ENCODE data around the gene DIP2C.
"Not testable (repeated sequence)": the region's sequence is repeated elsewhere in the genome, so short reads cannot be mapped to it uniquely, and the experiment has no call there.

The DIP2C gene

DNA sequence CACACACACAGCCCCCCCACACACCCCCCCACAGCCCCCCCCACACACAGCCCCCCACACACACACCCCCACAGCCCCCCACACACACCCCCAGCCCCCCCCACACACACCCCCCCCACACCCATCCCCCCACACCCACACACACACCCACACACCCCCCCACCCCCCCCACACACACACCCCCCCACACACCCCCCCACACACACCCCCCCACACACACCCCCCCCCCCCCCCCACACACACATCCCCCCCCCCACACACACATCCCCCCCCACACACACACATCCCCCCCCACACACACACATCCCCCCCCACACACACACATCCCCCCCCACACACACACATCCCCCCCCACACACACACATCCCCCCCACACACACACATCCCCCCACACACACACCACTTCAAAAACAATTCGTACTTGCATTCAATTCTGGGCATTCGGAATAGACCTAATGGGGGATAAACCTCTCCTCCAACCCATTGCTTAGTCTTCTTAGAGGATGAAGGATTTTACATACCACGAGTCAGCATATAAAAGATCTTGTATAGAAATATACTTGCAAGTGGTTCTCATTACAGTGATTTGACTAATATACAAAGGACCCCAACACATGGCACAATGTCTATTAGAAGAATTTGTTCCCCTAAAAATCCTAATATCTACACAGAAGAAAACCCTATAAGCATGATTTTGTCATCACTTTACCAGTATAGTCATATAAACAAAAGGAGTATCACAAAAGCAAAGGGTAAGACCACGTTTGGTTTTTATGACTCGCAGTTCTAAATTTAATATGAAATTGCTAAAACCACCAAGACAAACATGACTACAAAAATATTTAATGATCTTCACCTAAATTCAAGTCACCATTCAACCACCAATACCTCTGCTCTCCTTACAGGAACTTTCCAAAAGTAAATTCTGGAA, 80.9 kb downstream of the DIP2C start:
- DNase-seq, result no peak

DNA sequence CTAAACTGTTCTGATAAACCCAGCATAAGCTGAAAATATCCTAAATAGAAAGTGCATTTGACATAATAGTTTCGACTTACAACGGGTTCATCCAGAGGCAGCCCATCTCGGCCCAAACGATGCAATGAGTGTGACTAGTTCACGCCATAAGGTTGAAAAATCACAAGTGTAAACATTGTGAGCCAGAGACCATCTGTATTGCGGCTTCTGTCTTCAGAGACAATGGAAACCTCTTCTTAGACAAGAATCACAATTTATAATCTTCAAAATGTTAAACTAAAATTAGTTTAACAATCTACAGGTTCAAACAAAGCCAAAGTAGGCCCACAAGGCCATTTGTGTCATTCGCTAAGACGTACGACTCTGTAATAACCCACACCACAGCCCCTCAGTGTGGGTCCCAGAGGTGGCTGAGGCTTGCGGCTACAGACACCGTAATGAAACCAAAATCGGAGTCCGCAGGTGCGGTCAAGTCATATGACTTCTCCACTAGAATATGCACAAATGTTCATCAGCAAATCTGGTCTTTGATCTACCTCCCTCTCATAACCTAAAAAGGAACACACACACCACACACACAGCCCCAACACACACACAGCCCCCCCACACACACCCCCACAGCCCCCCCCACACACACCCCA, 81.8 kb downstream of the DIP2C start:
- peak; percentile 65 for DNase-seq

DNA sequence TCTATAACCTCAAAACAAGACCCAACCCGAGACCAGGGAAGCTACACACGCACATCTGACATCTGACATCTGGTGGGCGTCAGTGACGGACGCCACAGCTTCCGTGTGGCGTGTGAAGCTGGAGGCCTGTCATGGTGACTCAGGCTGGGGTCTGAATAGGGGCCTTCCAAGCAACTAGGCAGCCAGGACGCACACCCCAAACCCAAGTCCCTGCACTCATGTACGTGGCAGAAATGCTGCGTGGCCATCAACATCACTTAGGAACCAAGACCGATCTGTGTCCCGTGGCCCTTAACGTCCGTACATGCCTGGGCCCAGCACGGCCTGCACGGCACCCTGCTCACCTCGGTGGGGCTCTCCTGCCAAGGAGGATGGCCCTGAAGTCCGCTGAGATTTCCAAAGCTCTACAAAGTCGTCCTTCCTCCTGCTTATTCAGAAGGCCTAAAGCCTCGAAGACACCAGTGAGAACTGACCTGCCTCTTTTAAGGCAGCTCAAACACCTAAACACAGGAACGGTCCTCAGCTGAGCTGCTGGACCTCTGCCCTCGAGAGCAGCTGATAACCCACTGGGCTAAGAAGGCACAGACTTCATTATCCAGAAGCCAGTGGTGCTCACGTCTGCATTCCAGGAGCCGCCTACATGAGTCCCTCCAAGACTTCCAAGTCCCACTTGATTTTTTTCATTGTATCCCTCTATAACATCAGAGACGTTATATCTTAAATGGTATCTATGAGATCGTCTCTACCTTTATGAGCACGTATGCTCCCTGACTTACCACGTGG, 82.5 kb downstream of the DIP2C start:
- DNase-seq, result no peak

DNA sequence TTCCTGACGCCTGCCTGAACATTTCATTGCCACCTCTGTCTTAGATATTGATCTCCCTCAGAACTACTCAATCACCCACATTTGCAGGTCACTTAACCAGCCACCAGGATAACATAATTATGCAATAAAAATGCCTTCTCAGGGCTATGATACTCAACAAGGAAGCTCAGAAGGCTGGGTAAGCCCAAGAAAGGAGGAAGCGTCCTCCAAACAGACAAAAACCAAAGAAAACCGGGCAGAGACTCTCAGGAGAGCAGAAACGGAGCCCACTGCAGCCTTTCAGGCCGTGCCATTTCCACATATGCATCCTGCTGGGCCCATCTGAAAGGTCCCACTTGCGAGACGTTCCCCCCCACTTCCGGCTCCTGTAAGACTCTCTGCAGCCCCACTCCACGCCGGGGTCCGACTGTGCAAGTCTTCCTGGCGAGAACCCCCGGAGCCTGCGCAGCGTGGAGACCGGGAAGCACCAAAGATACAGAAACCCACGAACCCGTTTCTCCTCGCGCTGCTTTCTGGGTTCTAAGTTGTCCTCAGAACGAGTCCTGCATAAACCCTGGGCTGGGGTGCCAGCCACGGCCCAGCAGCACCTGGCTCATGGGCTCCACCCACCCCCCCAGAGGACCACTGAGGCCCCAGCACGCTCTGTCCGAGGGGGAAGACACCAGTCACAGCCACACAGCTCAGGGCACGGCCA, 83.7 kb downstream of the DIP2C start:
- DNase-seq, result no peak

DNA sequence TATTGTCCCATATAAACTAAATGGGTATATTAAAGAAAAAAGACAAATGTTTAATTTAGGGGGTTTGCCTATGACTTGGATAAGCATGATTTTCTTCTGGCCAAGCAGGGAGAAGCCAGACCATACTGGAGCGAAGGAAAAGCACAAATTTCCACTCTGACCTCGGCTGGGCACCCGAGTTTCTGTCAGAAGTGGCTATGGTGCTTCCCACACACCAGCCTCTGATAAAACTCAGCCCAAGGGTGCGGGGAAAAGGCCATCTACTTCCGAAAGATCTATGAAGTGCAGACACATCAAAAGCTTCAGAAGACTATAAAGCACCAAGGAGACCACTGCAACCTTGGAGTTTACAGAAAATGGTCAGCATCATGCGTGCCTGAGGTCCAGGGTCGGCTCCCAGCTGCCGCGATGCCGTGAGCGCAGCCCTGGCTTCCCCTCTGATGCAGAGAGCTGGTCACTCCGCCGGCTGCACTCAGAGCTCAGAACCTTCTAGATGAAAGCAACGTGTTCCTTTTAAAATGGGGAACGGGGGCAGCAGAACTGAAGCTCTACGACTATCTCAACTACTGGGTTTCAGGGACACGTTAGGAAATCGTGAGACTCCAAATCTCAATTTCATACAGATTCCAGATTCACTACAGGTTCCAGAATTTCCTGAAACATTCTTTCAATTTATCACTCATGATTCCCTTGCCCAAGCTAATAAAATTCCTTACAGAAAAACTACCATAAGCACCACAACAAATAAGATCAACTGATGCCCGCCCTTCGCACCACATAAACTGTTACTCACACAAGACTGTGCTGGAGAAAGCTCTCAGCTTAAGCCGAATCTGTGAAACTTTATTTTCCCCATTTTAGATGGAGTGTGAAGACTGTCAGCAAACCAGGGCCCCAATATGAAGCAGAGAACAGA, 84.5 kb downstream of the DIP2C start:
- no peak for DNase-seq

DNA sequence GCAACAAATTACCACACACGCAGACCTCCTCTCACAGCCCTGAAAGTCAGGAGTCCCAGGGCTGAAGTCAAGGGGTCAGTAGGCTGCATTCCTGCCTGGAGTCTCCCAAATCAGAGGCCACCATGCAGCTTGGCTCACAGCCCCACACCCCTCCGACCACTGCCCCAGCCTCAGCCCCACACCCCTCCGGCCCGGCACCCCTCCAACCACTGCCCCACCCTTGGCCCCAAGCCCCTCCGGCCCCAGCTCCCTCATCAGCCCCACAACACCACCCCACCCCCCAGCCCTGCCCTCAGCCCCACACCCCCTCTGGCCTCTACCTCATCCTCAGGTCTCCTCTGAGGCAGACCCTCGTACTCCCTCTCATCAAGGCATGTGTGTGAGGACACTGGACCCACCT, 85.7 kb downstream of the DIP2C start:
- DNase-seq, result no peak

DNA sequence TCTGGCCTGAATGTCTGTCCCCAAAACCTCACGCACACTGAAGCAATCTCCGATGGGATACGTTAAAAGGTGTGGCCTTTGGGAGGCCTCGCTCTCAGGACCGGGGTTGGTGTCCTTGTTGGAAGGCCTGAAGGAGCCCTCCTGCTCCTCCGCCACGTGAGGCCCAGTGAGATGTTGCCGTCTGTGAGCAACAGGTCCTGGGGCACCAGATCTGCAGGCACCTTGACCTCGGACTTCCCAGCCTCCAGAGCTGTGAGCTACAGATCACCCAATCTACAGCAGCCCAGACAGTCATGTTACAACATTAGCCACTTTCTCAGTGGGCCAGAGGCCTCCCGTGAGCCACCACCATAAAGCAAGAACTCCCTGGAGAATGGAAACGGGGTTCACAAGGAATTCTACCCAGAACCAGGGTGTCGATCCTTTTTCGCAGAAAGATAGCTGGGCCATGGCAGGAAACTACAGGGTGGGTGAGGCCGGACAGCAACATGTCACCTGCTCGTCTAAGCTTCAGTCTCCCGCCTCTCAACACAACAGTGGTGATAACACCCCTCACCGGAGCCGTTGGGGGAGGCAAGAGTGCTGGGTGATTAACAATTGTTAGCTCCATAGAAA, 87.0 kb downstream of the DIP2C start:
- DNase-seq, result no peak

DNA sequence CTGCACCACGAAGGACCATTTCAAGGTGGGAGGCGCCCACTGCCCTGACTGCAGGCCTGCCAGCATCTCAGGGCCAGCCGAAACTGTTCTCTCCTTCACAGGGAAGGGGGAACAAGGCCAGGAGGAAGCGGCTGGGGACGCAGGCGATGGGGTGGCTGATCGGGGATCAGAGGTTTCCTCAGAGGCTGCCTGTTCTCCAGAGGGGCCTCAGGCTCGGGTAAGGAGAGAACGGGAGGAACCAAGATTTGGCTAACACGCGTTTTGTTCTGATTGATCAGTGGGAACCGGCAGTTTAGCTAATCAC, 87.9 kb downstream of the DIP2C start:
- DNase-seq, result no peak

DNA sequence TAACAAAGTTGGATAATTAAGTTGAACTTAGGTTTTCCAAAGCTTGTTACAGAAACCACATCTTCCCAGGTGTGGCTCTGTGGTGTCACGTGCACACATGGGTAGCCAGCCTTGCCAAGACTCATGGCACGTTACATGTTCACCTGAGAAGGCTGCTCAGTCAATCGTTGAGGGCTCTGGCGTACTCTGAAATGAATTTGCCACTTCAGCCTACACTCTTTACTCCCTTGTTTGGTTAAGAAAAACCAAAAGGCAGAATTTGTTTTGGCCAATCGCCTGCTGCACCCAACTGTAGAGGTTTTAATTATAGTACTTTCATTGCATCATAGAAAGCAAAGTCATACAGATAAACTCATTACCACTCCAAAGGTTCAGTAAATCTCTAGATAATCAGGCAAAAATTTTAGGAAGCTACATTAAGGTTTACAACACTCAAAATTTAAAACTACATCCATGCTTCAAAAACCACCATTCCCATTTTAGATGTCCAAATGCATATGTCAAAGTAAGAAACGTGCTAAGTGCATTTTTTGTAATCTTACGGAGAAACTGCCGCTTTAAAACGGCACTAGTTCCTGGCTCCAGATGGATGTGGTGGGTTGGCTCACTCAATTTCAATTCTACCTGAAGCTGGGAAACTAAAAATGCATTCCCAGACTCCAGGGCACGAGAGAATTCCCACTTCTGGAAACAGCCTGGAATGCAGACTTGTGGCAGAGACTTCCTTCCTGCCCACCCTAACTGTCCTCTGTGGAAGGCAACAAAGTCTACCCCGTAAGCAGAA, 88.4 kb downstream of the DIP2C start:
- no peak for DNase-seq

DNA sequence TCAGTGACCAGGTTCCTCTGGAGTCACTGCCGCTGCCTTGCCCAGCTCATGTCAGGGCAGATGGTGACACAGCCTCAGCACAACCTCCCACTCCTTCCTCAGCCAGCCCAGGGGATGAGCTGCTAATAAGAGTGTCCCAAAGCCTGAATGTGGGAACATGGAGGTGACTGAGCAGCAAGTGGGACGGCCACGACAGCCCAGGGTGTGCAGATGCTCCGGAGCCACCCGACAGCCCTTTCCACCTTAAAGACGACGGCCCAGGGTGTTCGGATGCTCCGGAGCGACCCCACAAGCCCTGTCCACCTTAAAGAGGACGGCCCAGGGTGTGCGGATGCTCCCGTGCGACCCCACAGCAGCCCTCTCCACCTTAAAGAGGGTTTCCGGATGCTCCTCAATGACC, 89.2 kb downstream of the DIP2C start:
- DNase-seq, result no peak

DNA sequence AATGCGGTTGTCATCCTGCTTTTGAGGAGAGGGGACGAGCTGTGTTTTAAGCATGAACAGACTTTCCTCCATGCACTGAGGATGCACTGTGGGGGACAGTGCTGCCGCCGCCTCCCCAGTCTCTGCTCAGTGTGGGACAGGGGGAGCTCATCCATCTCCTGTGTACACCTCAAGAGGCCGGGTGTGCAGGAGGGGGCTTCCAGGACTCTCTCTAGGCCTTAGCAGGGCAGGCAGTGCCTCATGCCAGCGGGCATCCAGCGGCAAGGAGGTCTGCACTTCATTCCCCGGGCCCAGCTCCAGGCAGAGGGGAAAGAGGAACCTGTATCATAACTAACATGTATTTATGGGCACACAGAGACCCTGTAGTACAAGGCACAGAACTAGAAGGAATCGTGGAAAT, 89.7 kb downstream of the DIP2C start:
- no peak for DNase-seq

DNA sequence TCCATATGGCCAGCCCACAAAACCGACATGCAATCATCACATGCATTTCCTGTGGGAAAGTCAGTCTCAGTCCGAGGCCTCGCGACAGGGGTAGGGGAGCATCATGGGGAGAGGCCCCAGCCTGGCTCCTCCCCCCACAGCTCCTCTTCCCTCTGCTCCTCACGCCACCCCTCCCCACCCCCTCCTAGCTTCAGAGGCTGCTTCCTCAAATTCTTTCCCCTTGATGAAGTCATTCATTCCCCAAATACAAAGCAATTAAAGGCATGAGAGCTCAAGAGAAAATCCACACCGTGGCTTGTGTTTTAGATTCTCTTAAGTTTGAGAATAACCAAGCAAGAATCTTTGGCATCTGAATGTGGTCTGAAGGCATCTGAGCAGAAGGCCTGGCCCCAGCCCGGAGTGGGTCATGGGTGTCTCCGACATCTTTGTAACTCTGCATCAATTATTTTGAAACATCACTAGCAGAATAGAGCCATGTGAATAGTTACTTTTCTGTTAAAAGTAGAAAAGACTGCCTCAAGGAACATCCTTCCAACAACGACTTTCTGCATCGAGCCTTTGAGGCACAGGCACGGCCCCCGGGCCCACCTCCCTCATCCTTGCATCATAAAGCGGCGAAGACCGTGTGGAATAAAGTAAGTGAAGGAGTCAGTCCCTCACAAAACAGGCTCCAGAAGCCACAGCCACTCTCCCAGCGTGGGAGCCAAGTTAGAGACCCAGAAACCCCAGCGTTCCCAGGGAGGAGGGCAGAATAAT, 90.9 kb downstream of the DIP2C start:
- DNase-seq, result no peak

DNA sequence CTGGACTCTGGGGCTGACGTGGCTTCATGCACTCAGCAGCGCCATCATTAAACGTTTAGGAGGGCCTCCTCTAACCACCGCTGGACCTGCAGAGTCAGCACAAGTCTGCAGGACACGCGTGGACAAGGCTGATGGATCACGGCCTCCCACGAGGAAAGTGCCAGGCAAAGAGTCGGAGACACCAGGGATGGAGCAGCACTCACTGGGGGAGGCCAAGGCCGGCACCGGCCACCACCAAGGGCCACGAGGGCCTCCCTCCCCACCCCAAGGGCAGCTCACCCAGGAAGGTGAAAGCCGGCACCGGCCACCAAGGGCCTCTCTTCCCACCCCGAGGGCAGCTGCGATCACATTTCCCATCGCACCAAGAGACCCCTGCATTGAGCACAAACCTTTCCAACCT, 91.5 kb downstream of the DIP2C start:
- no peak for DNase-seq

DNA sequence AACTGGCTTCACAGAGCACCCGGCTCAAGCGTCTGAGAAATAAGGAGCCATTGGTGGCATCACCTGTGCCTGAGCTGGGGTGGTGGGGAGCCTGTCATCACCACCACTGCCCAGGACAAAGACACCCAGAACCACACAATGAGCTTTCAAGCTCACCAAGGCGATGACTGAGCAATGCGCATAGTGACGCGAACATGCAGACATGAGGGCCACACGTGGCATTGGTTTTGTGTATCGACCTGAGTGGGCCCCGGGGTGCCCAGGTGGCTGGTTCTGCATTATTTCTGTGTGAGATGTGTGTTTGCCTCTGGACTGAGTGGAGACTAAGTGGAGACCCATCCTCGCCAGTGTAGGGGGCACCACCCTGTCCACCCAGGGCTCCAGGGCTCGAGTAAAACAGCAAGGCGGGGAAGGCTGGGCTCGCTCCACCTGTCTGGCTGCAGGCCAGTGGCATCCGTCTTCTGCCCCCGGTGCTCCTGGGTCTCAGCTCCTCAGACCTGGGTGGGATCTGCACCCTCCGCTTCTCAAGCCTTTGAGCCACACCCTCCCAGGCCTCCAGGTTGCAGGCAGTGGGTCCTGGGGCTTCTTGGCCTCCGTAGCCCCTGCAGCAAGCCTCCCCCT, 92.6 kb downstream of the DIP2C start:
- DNase-seq, result no peak

DNA sequence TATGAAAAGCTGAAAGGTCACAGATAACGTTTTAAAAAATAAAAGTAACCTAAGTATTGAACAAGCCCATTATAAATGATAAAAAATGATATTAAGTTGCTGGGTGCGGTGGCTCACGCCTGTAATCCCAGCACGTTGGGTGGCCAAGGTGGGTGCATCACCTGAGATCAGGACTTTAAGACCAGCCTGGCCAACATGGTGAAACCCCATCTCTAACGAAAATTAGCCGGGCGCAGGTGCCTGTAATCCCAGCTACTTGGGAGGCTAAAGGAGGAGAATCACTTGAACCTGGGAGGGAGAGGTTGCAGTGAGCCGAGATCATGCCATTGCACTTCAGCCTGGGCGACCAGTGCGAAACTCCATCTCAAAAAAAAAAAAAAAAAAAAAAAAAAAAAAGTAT, 93.3 kb downstream of the DIP2C start:
- not testable (repeated sequence) for DNase-seq

DNA sequence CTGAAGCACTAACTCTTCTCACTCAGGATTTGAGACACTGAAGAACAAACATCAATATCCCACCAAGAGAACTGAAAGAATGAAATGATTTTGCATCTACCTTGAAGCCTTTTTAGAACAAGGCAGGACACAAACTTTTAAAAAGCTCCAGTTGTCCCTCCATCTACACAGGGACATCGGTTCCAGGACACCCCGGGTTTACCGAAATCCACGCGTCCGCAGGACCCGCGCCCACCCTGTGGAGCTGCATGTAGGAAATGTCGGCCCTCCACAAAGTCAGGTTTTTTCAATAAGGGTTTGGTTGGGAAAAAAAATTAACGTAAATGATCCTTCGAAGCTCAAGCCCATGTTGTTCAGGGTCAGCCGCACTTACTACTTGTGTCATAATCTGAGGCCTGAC, 94.0 kb downstream of the DIP2C start:
- no peak for DNase-seq

DNA sequence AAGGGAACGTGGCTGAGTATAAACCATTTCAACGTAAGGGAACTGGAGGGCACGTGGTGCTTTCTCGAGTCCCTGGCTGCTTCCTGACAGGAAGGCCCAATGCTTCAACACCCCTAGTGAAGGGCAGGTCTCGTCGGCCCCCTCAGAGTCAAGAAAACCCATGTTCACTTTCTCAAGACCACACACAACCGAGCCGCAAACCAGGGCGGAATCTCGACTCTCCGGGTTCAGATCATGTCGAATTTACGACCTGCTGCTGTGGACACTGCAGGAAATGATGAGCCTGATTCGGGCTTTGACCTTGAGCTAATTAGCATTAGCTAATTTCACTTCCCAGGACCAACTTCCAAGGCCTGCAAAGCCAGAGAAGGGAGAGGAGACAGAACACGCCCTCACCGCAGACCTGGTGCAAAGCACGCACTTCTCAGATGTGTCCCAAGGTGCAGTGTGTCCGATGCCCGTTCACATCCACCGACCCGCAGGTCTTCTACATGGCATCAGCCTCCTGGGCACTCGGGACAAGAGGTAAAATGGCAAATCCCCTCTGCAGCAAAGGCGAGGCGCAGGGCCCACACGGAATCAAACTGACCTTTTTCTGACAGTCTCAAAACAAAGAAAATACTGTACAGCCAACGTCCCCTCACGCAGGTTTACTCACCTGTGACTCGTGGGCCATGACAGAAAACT, 94.7 kb downstream of the DIP2C start:
- DNase-seq, result no peak

DNA sequence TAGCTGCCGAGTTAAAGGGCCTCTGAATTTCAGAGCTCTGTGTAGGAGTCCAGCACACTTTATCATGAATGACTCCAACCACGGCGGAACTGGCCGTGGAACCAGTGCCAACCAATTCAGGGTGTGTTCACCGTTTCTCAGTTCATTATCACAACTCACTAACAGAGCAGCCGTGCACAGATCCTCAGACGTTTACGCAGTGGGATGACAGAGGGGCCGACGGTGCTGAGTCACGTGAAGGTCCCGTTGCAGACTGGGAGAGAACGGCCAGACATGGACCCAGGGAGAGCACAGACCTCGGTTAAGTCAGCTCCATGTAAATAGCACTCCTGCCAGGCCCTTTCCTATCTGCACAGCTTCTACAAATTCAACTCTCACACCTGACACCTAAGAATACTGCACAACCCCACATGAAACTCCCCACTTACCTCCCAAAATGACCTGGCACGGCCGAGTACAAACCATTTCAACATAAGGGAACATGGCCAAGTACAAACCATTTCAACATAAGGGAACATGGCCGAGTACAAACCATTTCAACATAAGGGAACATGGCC, 95.5 kb downstream of the DIP2C start:
- no peak for DNase-seq

DNA sequence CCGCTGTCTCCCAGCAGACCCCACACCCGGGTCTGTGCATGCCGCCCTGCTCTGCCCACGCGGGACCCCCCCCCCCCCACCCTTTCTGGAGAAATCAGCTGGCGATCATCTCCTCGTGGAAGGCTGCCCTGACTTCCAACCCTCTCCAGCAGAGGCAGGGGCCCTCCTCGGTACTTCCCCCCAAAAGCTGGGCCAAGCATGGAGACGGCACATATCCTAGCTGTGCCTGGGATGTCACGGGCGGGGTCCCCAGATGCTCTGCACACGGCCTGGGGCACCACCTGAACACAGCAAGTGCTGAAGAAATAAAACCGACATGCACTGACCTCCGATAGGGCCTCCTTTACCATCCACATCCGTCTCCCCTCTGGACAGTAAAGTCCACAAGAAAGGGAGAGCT, 96.0 kb downstream of the DIP2C start:
- DNase-seq, result no peak
